PC-9 (cell line): ENCODE results near the gene ADAMTS8. TPM values are rescaled to one million over a fixed set of nuclear protein-coding genes. Genes with fewer than 3 reads are reported as not detected.

Experiments
- BruUV-seq: library from RNA; stranded (reverse); fragments of 400-500 nt; replicated peaks from 2 replicates; lab custom pipeline; 2021; lab: Mats Ljungman, UMichigan
- CTCF ChIA-PET: fragments of 300-600 bp; sonication (Branson Sonifier 250); formaldehyde crosslinking; loops from one replicate; lab custom pipeline; 2022; ENCODE audit warnings: antibody characterized with exemption; lab: Charles Lee
- POLR2A ChIA-PET: fragments of 300-600 bp; sonication (Branson Sonifier 250); formaldehyde crosslinking; loops from one replicate; lab custom pipeline; 2022; ENCODE audit warnings: antibody characterized with exemption; ENCODE audit not compliant: unreplicated experiment; lab: Charles Lee
- DNase-seq, 2 experiments: peaks; one replicate each; pipeline versions ENCODE4 v3.0.0 to v3.0.0-alpha.2; 2015 to 2022; ENCODE audit warnings: mixed read lengths in 1 of 2
- H2AFZ ChIP-seq: fragments of 200-600 bp; sonication (generic); 2 replicates; pipeline ENCODE4 v1.8.1; 2017; ENCODE audit warnings: antibody characterized with exemption
- H3F3A ChIP-seq: fragments of 200-600 bp; sonication (generic); 2 replicates; pipeline ENCODE4 v1.8.1; 2017; ENCODE audit warnings: antibody characterized with exemption, mild to moderate bottlenecking, low read depth; ENCODE audit not compliant: insufficient read depth
- H3K27ac ChIP-seq: fragments of 200-600 bp; sonication (generic); 2 replicates; pipeline ENCODE4 v1.6.1; 2016; ENCODE audit warnings: mixed run types
- H3K27me3 ChIP-seq: fragments of 200-600 bp; sonication (generic); 2 replicates; pipeline ENCODE4 v1.6.1; 2016; ENCODE audit warnings: low read depth, mixed run types; ENCODE audit not compliant: insufficient read depth
- H3K36me3 ChIP-seq: fragments of 200-600 bp; sonication (generic); 2 replicates; pipeline ENCODE4 v1.6.1; 2016; ENCODE audit warnings: low read depth, mixed run types
- H3K4me1 ChIP-seq: fragments of 200-600 bp; sonication (generic); replicated peaks from 2 replicates; pipeline ENCODE4 v1.6.1; 2016; ENCODE audit warnings: mixed run types; ENCODE audit not compliant: insufficient read depth
- H3K4me2 ChIP-seq: fragments of 200-600 bp; sonication (generic); 2 replicates; pipeline ENCODE4 v1.6.1; 2017; ENCODE audit warnings: mixed run types
- H3K4me3 ChIP-seq: fragments of 200-600 bp; sonication (generic); 2 replicates; pipeline ENCODE4 v1.6.1; 2016; ENCODE audit warnings: mixed run types
- H3K79me2 ChIP-seq: fragments of 200-600 bp; sonication (generic); 2 replicates; pipeline ENCODE4 v1.6.1; 2017; ENCODE audit warnings: low read depth, mixed run types
- H3K9me2 ChIP-seq: fragments of 200-600 bp; sonication (generic); 2 replicates; pipeline ENCODE4 v1.8.1; 2017; ENCODE audit warnings: mild to moderate bottlenecking; ENCODE audit not compliant: insufficient read depth
- H3K9me3 ChIP-seq: fragments of 200-600 bp; sonication (generic); 2 replicates; pipeline ENCODE4 v1.8.1; 2016; ENCODE audit warnings: low read depth; ENCODE audit not compliant: insufficient read depth
- H4K20me1 ChIP-seq: fragments of 200-600 bp; sonication (generic); 2 replicates; pipeline ENCODE4 v1.8.1; 2017; ENCODE audit not compliant: insufficient read depth
- EZH2 ChIP-seq: fragments of 200-600 bp; sonication (generic); IDR thresholded peaks from 2 replicates; pipeline ENCODE4 v1.8.0; 2017; ENCODE audit warnings: antibody characterized with exemption, low read depth
- intact Hi-C: fragments of 100-400 bp; cut with micrococcal nuclease; formaldehyde crosslinking; loops from one replicate; pipeline ENCODE4 v1.10.0; 2022; ENCODE audit not compliant: unreplicated experiment
- total RNA-seq: library from RNA; stranded (reverse); gene quantifications from 2 replicates; pipeline ENCODE4 v1.2.3, GENCODE V29; 2021
- TF ChIP-seq, protein P1 (sequence below): fragments of 200-600 bp; sonication (generic); conservative IDR thresholded peaks from 2 replicates; pipeline ENCODE4 v1.6.1; 2017; ENCODE audit warnings: mixed run types, antibody characterized with exemption, mild to moderate bottlenecking, moderate library complexity

ADAMTS8 gene
- total RNA-seq, 1 experiment from 2014 or later = not detected

DNA sequence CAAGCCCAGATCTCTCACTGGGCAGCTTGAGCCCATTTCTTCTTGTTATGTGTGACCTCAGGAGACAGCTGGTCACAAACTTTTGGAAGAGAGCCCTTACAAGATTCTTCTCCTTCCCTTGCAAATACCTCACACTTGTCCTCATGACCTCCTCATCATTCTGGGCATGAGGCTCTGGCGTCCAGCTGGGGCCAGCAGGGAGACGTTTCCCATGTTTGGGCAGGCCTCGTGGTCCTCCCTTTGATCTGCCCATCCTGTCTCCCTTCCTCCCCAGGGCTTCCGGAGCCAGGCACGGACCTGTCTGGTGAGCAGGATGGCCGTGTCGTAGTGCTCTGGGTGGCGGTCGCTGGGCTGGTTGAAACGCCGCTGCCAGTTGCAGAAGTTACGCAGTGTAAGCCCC, 9.7 kb downstream of the ADAMTS8 start:
- no peak overlapping the region for H3K27ac ChIP-seq

DNA sequence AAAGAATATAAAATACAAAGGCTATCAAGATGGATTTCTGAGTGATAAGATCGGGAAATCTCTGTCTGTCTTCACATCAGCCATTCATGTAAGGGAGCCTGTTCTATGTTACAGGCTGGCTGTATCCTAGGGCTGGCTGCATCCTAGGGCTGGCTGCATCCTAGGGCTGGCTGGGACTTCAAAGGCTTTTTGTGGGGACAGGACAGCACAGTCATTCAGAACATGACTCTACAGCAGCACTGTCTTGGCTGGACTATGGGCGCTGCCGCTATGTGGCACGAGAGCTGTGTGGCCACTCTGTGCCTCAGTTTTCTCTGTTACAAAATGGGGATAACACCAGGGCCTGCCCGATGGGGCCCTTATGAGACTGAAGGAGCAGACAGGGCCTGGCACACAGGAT, 10.2 kb downstream of the ADAMTS8 start:
- ChIA-PET CTCF (interaction anchor here (0.6 kb wide), 1 partner anchor 95 kb away, joined by 5 read pairs; no protein-coding TSS in a partner anchor), POLR2A (no interaction called here)
- TF ChIP-seq, protein P1, sequence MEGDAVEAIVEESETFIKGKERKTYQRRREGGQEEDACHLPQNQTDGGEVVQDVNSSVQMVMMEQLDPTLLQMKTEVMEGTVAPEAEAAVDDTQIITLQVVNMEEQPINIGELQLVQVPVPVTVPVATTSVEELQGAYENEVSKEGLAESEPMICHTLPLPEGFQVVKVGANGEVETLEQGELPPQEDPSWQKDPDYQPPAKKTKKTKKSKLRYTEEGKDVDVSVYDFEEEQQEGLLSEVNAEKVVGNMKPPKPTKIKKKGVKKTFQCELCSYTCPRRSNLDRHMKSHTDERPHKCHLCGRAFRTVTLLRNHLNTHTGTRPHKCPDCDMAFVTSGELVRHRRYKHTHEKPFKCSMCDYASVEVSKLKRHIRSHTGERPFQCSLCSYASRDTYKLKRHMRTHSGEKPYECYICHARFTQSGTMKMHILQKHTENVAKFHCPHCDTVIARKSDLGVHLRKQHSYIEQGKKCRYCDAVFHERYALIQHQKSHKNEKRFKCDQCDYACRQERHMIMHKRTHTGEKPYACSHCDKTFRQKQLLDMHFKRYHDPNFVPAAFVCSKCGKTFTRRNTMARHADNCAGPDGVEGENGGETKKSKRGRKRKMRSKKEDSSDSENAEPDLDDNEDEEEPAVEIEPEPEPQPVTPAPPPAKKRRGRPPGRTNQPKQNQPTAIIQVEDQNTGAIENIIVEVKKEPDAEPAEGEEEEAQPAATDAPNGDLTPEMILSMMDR = no peak
- no peak for TF ChIP-seq EZH2
- Histone ChIP-seq H2AFZ (no peak overlapping the region), H3K4me3 (no peak overlapping the region), H3K4me2 (no peak overlapping the region), H3F3A (0 out of 2 replicates have a peak, but pooled peaks cover 5% of the 10 kb centered on the region), H4K20me1 (no peaks in the 10 kb centered on the region), H3K27me3 (peaks cover 59% of the 10 kb centered on the region), H3K4me1 (no peaks in the 10 kb centered on the region), H3K9me3 (no peaks in the 10 kb centered on the region), H3K27ac (no peak overlapping the region), H3K79me2 (no peaks in the 10 kb centered on the region), H3K36me3 (no peaks in the 10 kb centered on the region), H3K9me2 (no peaks in the 10 kb centered on the region)
- no TSS peak for BruUV-seq
- intact Hi-C loops = no loop called here
- DNase-seq = no peak

More for the DNA sequence above, 9.7 kb downstream of the ADAMTS8 start:
- intact Hi-C loops = no loop called here
- H2AFZ ChIP-seq = no peak overlapping the region
- no peaks in the 10 kb centered on the region for H4K20me1 ChIP-seq
- no peak overlapping the region for H3K4me3 ChIP-seq
- ChIA-PET POLR2A (no interaction called here), CTCF (interaction anchor here (0.6 kb wide), 1 partner anchor 95 kb away, joined by 5 read pairs; no protein-coding TSS in a partner anchor)
- no peaks in the 10 kb centered on the region for H3K36me3 ChIP-seq
- DNase-seq = no peak
- H3K27me3 ChIP-seq = peaks cover 65% of the 10 kb centered on the region
- no peak for TF ChIP-seq EZH2
- H3K9me3 ChIP-seq = no peaks in the 10 kb centered on the region
- H3K9me2 ChIP-seq = no peaks in the 10 kb centered on the region
- no peaks in the 10 kb centered on the region for H3K4me1 ChIP-seq
- no TSS peak for BruUV-seq
- no peak overlapping the region for H3K4me2 ChIP-seq
- H3K79me2 ChIP-seq = no peaks in the 10 kb centered on the region
- H3F3A ChIP-seq = 0 out of 2 replicates have a peak, but pooled peaks cover 1% of the 10 kb centered on the region

DNA sequence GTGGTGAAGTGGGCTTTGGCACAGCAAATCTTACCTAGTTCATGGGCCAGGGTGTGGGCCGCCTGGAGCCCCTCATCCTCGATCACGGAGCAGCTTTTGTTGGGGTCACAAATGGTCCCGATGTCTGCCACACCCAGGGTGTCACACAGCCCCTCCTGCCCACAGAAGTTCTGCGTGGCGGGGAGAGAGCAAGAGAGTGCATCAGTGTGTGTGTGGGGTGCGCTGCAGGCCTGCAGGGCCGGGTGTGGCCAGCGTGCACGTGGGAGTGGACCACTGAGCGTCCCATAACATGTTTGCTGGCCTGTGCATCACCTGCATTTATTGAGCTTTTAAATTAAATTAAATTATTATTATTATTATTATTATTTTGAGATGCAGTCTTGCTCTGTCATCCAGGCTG, 11.5 kb downstream of the ADAMTS8 start:
- TF ChIP-seq, protein P1 = no peak
- no peak for TF ChIP-seq EZH2
- Histone ChIP-seq H3K4me3 (no peak overlapping the region), H3K79me2 (no peaks in the 10 kb centered on the region), H3K4me2 (no peak overlapping the region), H3K9me3 (no peaks in the 10 kb centered on the region), H3K4me1 (no peaks in the 10 kb centered on the region), H3K27ac (no peak overlapping the region), H3K27me3 (peaks cover 46% of the 10 kb centered on the region), H3K36me3 (no peaks in the 10 kb centered on the region), H3F3A (0 out of 2 replicates have a peak, but pooled peaks cover 5% of the 10 kb centered on the region), H2AFZ (no peak overlapping the region), H3K9me2 (no peaks in the 10 kb centered on the region), H4K20me1 (no peaks in the 10 kb centered on the region)
- DNase-seq = no peak
- POLR2A ChIA-PET = no interaction called here
- CTCF ChIA-PET = no interaction called here
- BruUV-seq = no TSS peak
- intact Hi-C loops = no loop called here

- H3K4me1 ChIP-seq = no peaks in the 10 kb centered on the region
- 0 out of 2 replicates have a peak, but pooled peaks cover 5% of the 10 kb centered on the region for H3F3A ChIP-seq
- H2AFZ ChIP-seq = no peak overlapping the region
- ChIA-PET POLR2A (no interaction called here), CTCF (no interaction called here)
- H4K20me1 ChIP-seq = no peaks in the 10 kb centered on the region
- DNase-seq = no peak
- no peaks in the 10 kb centered on the region for H3K9me2 ChIP-seq
- peaks cover 42% of the 10 kb centered on the region for H3K27me3 ChIP-seq
- H3K36me3 ChIP-seq = no peaks in the 10 kb centered on the region
- intact Hi-C loops = no loop called here
- H3K79me2 ChIP-seq = no peaks in the 10 kb centered on the region
- H3K27ac ChIP-seq = no peak overlapping the region
- TF ChIP-seq EZH2 = no peak
- TF ChIP-seq, protein P1 = no peak
- no peak overlapping the region for H3K4me2 ChIP-seq
- no TSS peak for BruUV-seq
- no peak overlapping the region for H3K4me3 ChIP-seq
- no peaks in the 10 kb centered on the region for H3K9me3 ChIP-seq
Measured at GRCh38 chr11:130416530-130416882, 11.9 kb downstream of the ADAMTS8 start.
